ENCODE results near the gene EPB41L4A.

Gene EPB41L4A

DNA sequence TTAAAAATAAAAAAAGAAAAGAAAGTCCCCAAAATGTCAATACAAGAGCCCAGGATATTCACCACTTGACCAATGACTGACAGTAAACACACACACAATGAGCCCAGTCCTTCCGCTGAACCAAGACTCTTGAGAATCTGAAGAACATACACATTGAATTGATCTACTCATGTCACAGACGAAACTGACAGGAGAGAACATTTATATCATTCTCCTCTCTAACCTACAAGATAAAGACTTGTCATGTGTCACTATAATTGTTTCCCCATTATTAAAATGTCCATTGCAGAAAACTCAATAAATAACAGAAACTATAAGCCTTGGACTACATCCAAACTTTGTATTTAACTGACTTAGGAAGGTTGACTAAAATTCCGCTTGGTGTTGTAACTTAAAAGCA lies 296.7 kb downstream of the EPB41L4A start:
- Mint-ChIP-seq H3K4me3 (no peak overlapping the region), H3K27ac (no peak overlapping the region), H3K4me1 (ENCODE audit: low read depth in 2 of 2) (no peaks in the 10 kb centered on the region), H3K9me3 (peaks cover 2 to 14% of the 10 kb centered on the region in 2 donors), H3K27me3 (peaks cover 43 to 52% of the 10 kb centered on the region in 2 donors), H3K36me3 (ENCODE audit: insufficient read depth) (no peaks in the 10 kb centered on the region)
- ATAC-seq (replicated peaks) (no peak), DNase-seq (no peak)

- ATAC-seq (replicated peaks) = no peak
- Mint-ChIP-seq H3K27me3 (peaks cover 43 to 52% of the 10 kb centered on the region in 2 donors), H3K36me3 (ENCODE audit: insufficient read depth) (no peaks in the 10 kb centered on the region), H3K9me3 (peaks cover 2 to 14% of the 10 kb centered on the region in 2 donors), H3K4me3 (no peak overlapping the region), H3K4me1 (ENCODE audit: low read depth in 2 of 2) (no peaks in the 10 kb centered on the region), H3K27ac (no peak overlapping the region)
- DNase-seq = no peak
Observed at GRCh38 chr5:112121258-112121657, 297.8 kb downstream of the EPB41L4A start.

DNA sequence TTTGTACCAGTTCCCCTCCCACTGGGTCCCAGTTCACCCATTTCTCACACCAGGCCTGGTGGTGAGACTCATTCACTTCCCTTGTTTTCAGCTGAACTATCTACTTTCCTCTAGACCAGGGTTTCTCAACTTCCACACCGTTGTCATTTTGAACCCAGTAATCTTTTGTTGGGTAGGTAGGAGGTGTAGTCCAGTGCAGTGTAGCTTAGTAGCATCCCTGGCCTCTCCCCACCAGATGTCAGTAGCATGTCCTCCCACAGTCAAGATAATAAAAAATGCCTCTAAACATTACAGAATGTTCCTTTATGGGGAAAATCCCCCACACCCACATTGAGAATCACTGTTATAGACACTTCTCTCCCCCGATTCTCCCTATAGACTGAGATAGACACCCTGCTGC lies 299.1 kb downstream of the EPB41L4A start:
- Mint-ChIP-seq H3K4me1 (ENCODE audit: low read depth in 2 of 2) (no peaks in the 10 kb centered on the region), H3K36me3 (ENCODE audit: insufficient read depth) (no peaks in the 10 kb centered on the region)

DNA sequence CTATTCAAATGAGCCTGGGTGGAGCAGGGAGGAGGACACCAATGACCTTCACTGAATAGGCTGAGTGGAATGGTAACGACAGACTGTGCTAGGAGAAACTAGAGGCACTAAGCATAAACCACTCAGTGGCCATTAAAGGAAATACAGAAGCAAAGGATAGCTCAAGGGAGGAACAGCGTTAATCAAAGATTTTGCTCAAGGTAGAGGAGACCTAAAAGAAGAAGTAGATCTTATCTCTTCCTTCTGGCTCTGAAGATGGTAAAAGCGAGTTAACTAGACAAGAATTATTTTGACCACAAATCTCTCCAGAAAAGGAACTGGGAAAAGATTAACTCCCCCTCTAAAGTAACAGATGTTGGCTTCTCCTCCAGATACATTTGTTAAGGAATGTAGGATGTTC lies 299.6 kb downstream of the EPB41L4A start:
- ATAC-seq (replicated peaks) (no peak), DNase-seq (no peak)
- no peaks in the 10 kb centered on the region for H3K36me3 Mint-ChIP-seq (ENCODE audit: insufficient read depth)
- H3K9me3 Mint-ChIP-seq = peaks cover 2 to 14% of the 10 kb centered on the region in 2 donors
- H3K4me3 Mint-ChIP-seq = no peak overlapping the region
- H3K27ac Mint-ChIP-seq = no peak overlapping the region
- peaks cover 49 to 53% of the 10 kb centered on the region in 2 donors for H3K27me3 Mint-ChIP-seq
- H3K4me1 Mint-ChIP-seq (ENCODE audit: low read depth in 2 of 2) = no peaks in the 10 kb centered on the region

More for the DNA sequence above, 299.1 kb downstream of the EPB41L4A start:
- no peak for ATAC-seq (replicated peaks)
- peaks cover 51 to 58% of the 10 kb centered on the region in 2 donors for H3K27me3 Mint-ChIP-seq
- H3K4me3 Mint-ChIP-seq = no peak overlapping the region
- no peak for DNase-seq
- H3K9me3 Mint-ChIP-seq = peaks cover 2 to 14% of the 10 kb centered on the region in 2 donors
- no peak overlapping the region for H3K27ac Mint-ChIP-seq

DNA sequence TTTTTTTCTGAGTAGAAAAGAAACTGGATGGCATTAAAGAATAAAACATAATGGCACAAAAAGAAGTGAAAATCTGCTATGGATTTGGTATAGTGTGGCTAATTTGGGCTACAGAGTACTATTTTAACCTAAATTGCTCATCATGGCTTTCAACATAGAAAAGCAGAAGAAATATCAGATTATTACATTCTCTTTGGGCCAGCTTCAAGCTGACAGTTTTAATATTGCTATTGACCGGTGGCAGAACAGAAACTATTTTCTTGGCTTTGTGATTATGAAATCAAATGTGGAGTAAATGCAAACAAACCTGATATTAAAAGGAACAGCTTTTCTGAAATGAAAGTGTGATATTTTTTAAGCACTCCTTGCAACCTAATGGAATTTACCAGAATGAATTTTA lies 301.5 kb downstream of the EPB41L4A start:
- DNase-seq = no peak
- H3K4me3 Mint-ChIP-seq = no peak overlapping the region

GRCh38 chr5:112116371-112116770 lies 302.7 kb downstream of the EPB41L4A start:
- DNase-seq = no peak
- Mint-ChIP-seq H3K4me1 (ENCODE audit: low read depth in 2 of 2) (no peaks in the 10 kb centered on the region), H3K27me3 (peaks cover 23 to 29% of the 10 kb centered on the region in 2 donors), H3K4me3 (no peak overlapping the region), H3K27ac (no peak overlapping the region), H3K9me3 (peaks cover 2 to 11% of the 10 kb centered on the region in 2 donors), H3K36me3 (ENCODE audit: insufficient read depth) (no peaks in the 10 kb centered on the region)
- no peak for ATAC-seq (replicated peaks)

More for the DNA sequence above, 301.5 kb downstream of the EPB41L4A start:
- no peaks in the 10 kb centered on the region for H3K36me3 Mint-ChIP-seq (ENCODE audit: insufficient read depth)
- H3K27ac Mint-ChIP-seq = no peak overlapping the region
- ATAC-seq (replicated peaks) = no peak
- H3K9me3 Mint-ChIP-seq = peaks cover 2 to 14% of the 10 kb centered on the region in 2 donors
- peaks cover 35 to 39% of the 10 kb centered on the region in 2 donors for H3K27me3 Mint-ChIP-seq
- no peaks in the 10 kb centered on the region for H3K4me1 Mint-ChIP-seq (ENCODE audit: low read depth in 2 of 2)

GRCh38 chr5:112113565-112113964 lies 305.5 kb downstream of the EPB41L4A start:
- no peaks in the 10 kb centered on the region for H3K9me3 Mint-ChIP-seq
- no peak overlapping the region for H3K4me3 Mint-ChIP-seq
- no peak overlapping the region for H3K27ac Mint-ChIP-seq
- peaks cover 18 to 32% of the 10 kb centered on the region in 2 donors for H3K27me3 Mint-ChIP-seq
- ATAC-seq (replicated peaks) = no peak
- no peak for DNase-seq
- no peaks in the 10 kb centered on the region for H3K4me1 Mint-ChIP-seq (ENCODE audit: low read depth in 2 of 2)
- H3K36me3 Mint-ChIP-seq (ENCODE audit: insufficient read depth) = no peaks in the 10 kb centered on the region
